Progenitor cell of endocrine pancreas (in vitro differentiated cells): ENCODE measurements around the gene CHGA. TPM values are rescaled to one million over a fixed set of nuclear protein-coding genes. Genes with fewer than 3 reads are reported as not detected.

Experiments used
- DNase-seq: peaks from one replicate; pipeline ENCODE4 v3.0.0; 2021; ENCODE audit warnings: low spot score; ENCODE audit not compliant: unreplicated experiment
- H3K27ac Mint-ChIP-seq: 2 replicates; pipeline ENCODE4 v1.8.0; 2021; ENCODE audit warnings: mild to moderate bottlenecking, moderate library complexity, mixed read lengths
- H3K27me3 Mint-ChIP-seq: 2 replicates; pipeline ENCODE4 v1.8.0; 2021; ENCODE audit warnings: mixed read lengths
- H3K36me3 Mint-ChIP-seq: 2 replicates; pipeline ENCODE4 v1.8.0; 2022; ENCODE audit warnings: mixed read lengths; ENCODE audit not compliant: insufficient read depth
- H3K4me1 Mint-ChIP-seq: 2 replicates; pipeline ENCODE4 v1.8.0; 2021; ENCODE audit warnings: low read depth, mixed read lengths
- H3K4me3 Mint-ChIP-seq: 2 replicates; pipeline ENCODE4 v1.8.0; 2021; ENCODE audit warnings: low read depth, mild to moderate bottlenecking, moderate library complexity, mixed read lengths
- H3K9me3 Mint-ChIP-seq: 2 replicates; pipeline ENCODE4 v1.8.0; 2021; ENCODE audit warnings: low read depth, mixed read lengths
- CTCF ChIP-seq: fragments of 200-600 bp; sonication (generic); IDR thresholded peaks from one replicate; pipeline ENCODE4 v1.5.0; 2021; ENCODE audit warnings: antibody characterized with exemption, mild to moderate bottlenecking; ENCODE audit not compliant: unreplicated experiment
- total RNA-seq: library from RNA; stranded (reverse); gene quantifications from 2 replicates; pipeline ENCODE4 v1.2.1, GENCODE V29; 2021

CHGA gene
- total RNA-seq, 1 donor from 2014 or later, result 1,590 TPM

- TF ChIP-seq CTCF, result no peak
- H3K27ac Mint-ChIP-seq, result no peak overlapping the region
- no peaks in the 10 kb centered on the region for H3K36me3 Mint-ChIP-seq
- DNase-seq, result no peak
- peaks cover 11% of the 10 kb centered on the region for H3K9me3 Mint-ChIP-seq
- no peak overlapping the region for H3K4me3 Mint-ChIP-seq
- H3K4me1 Mint-ChIP-seq, result peaks cover 19% of the 10 kb centered on the region
- peaks cover 33% of the 10 kb centered on the region for H3K27me3 Mint-ChIP-seq
These were observed 34.1 kb upstream of the CHGA start for GRCh38 chr14:92888896-92889295.

- Mint-ChIP-seq H3K4me1 (peaks cover 16% of the 10 kb centered on the region), H3K4me3 (no peak overlapping the region), H3K27me3 (peaks cover 30% of the 10 kb centered on the region), H3K27ac (peak overlapping the region; percentile 1), H3K9me3 (peaks cover 11% of the 10 kb centered on the region), H3K36me3 (no peaks in the 10 kb centered on the region)
- DNase-seq, result no peak
- TF ChIP-seq CTCF, result no peak
These were observed 31.9 kb upstream of the CHGA start for GRCh38 chr14:92890830-92891588.

- peaks cover 13% of the 10 kb centered on the region for H3K4me1 Mint-ChIP-seq
- no peak overlapping the region for H3K4me3 Mint-ChIP-seq
- H3K27ac Mint-ChIP-seq, result no peak overlapping the region
- peaks cover 11% of the 10 kb centered on the region for H3K9me3 Mint-ChIP-seq
- TF ChIP-seq CTCF, result no peak
- H3K36me3 Mint-ChIP-seq, result no peaks in the 10 kb centered on the region
- H3K27me3 Mint-ChIP-seq, result peaks cover 24% of the 10 kb centered on the region
- no peak for DNase-seq
These were observed 30.4 kb upstream of the CHGA start for GRCh38 chr14:92892589-92892988.

GRCh38 chr14:92895352-92895878, 27.5 kb upstream of the CHGA start:
- Mint-ChIP-seq H3K4me3 (no peak overlapping the region), H3K4me1 (peaks cover 13% of the 10 kb centered on the region), H3K27me3 (peaks cover 10% of the 10 kb centered on the region)

More at GRCh38 chr14:92895352-92895878, 27.5 kb upstream of the CHGA start:
- DNase-seq, result no peak
- Mint-ChIP-seq H3K27ac (no peak overlapping the region), H3K36me3 (no peaks in the 10 kb centered on the region), H3K9me3 (peaks cover 5% of the 10 kb centered on the region)
- no peak for TF ChIP-seq CTCF
